ENCODE results near the gene ANKRD16.

The ANKRD16 gene

GRCh38 chr10:5902511-5903274 lies 13.0 kb upstream of the ANKRD16 start:
- Histone ChIP-seq H3K27ac (no peak overlapping the region), H3K4me3 (ENCODE audit: low read depth, low read length) (no peak overlapping the region), H3K9me3 (ENCODE audit: severe bottlenecking) (no peaks in the 10 kb centered on the region), H3K36me3 (no peaks in the 10 kb centered on the region), H3K27me3 (ENCODE audit: insufficient read depth, low read depth, severe bottlenecking) (no peaks in the 10 kb centered on the region)
- TF ChIP-seq, protein P1, sequence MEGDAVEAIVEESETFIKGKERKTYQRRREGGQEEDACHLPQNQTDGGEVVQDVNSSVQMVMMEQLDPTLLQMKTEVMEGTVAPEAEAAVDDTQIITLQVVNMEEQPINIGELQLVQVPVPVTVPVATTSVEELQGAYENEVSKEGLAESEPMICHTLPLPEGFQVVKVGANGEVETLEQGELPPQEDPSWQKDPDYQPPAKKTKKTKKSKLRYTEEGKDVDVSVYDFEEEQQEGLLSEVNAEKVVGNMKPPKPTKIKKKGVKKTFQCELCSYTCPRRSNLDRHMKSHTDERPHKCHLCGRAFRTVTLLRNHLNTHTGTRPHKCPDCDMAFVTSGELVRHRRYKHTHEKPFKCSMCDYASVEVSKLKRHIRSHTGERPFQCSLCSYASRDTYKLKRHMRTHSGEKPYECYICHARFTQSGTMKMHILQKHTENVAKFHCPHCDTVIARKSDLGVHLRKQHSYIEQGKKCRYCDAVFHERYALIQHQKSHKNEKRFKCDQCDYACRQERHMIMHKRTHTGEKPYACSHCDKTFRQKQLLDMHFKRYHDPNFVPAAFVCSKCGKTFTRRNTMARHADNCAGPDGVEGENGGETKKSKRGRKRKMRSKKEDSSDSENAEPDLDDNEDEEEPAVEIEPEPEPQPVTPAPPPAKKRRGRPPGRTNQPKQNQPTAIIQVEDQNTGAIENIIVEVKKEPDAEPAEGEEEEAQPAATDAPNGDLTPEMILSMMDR (IDR thresholded peaks at IDR 0.05; ENCODE audit: low read depth, low read length) = no peak
- no peak for DNase-seq

DNA sequence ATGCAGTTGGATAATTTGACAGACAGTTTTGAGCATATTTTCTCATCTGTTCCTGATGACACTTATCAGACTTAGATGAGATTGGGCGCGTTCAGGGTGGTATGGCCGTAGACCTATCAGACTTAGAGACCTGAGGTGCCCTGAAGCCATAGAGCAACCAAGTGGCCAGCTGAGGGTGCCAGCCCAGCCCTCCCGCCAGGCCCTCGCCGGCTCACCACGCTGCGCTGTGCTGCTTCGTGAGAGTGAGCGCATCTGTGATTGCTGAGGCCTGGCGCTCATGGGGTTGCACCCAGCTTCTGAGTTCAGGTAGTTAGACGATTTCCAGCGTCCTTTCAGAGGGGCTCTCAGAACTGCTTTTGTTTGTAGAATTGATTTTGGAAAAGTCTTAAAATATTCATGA lies 10.6 kb upstream of the ANKRD16 start:
- Histone ChIP-seq H3K4me3 (ENCODE audit: low read depth, low read length) (no peak overlapping the region), H3K9me3 (ENCODE audit: severe bottlenecking) (no peaks in the 10 kb centered on the region), H3K36me3 (no peaks in the 10 kb centered on the region), H3K27me3 (ENCODE audit: insufficient read depth, low read depth, severe bottlenecking) (no peaks in the 10 kb centered on the region), H3K27ac (no peak overlapping the region)
- no peak for DNase-seq
- TF ChIP-seq, protein P1 (IDR thresholded peaks at IDR 0.05; ENCODE audit: low read depth, low read length) = no peak

GRCh38 chr10:5898163-5898562 lies 8.5 kb upstream of the ANKRD16 start:
- no peak for DNase-seq
- Histone ChIP-seq H3K36me3 (no peaks in the 10 kb centered on the region), H3K27ac (no peak overlapping the region), H3K9me3 (ENCODE audit: severe bottlenecking) (no peaks in the 10 kb centered on the region), H3K27me3 (ENCODE audit: insufficient read depth, low read depth, severe bottlenecking) (no peaks in the 10 kb centered on the region), H3K4me3 (ENCODE audit: low read depth, low read length) (no peak overlapping the region)
- TF ChIP-seq, protein P1 (IDR thresholded peaks at IDR 0.05; ENCODE audit: low read depth, low read length) = no peak

DNA sequence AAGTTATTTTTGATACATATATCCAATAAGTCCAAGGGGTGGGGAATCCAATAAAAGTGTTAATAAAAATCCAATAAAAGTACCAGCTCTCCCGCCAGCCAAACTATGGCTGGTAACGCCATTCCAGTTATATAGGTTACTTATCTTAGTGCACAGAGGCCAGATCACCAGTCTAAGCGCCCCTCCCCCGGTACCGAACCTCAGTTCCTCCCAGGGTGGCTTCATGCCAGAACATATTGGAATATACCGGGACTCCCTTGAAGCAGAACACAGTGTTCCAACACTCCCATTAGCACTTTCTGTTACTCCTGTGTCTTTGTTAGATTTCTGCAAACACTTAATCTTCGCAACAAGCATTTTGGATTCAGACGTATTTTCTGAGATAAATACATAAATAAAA lies 7.8 kb upstream of the ANKRD16 start:
- Histone ChIP-seq H3K9me3 (ENCODE audit: severe bottlenecking) (no peaks in the 10 kb centered on the region), H3K36me3 (no peaks in the 10 kb centered on the region), H3K4me3 (ENCODE audit: low read depth, low read length) (no peak overlapping the region), H3K27me3 (ENCODE audit: insufficient read depth, low read depth, severe bottlenecking) (no peaks in the 10 kb centered on the region), H3K27ac (no peak overlapping the region)
- DNase-seq = no peak
- TF ChIP-seq, protein P1 (IDR thresholded peaks at IDR 0.05; ENCODE audit: low read depth, low read length) = no peak

DNA sequence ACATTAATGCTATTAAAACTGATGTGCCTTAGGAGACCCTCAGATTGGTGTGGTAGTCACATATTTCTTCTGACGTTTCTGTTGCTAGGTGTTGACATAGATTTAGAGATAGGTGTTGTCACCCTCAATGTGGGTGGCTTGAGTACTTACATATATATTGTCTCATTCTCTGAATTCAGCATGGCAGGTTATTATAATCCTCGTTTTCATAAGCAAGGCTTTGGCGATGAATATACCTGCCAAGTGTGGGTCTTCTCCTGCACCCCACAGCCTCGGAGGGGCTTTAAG lies 7.3 kb upstream of the ANKRD16 start:
- H3K4me3 ChIP-seq (ENCODE audit: low read depth, low read length) = no peak overlapping the region
- no peaks in the 10 kb centered on the region for H3K36me3 ChIP-seq

More for the DNA sequence above, 7.3 kb upstream of the ANKRD16 start:
- no peak for DNase-seq
- H3K9me3 ChIP-seq (ENCODE audit: severe bottlenecking) = no peaks in the 10 kb centered on the region
- no peak overlapping the region for H3K27ac ChIP-seq
- H3K27me3 ChIP-seq (ENCODE audit: insufficient read depth, low read depth, severe bottlenecking) = no peaks in the 10 kb centered on the region
- TF ChIP-seq, protein P1 (IDR thresholded peaks at IDR 0.05; ENCODE audit: low read depth, low read length) = no peak
